ENCODE results near the gene TRAPPC12. TPM values are rescaled to one million over a fixed set of nuclear protein-coding genes. Genes with fewer than 3 reads are reported as not detected.

Gene TRAPPC12
- total RNA-seq, 1 experiment from 2014 or later = 72.8 TPM

GRCh38 chr2:3386448-3386958 lies 7.0 kb downstream of the TRAPPC12 start:
- DNase-seq (ENCODE audit: low spot score) = no peak
- ChIA-PET POLR2A (no interaction called here), CTCF (interaction anchor here (1.4 kb wide), 1 partner anchor 37 kb away, joined by 4 read pairs; no protein-coding TSS in a partner anchor)
- no peaks in the 10 kb centered on the region for H3K9me3 Mint-ChIP-seq
- H3K4me3 Mint-ChIP-seq = no peak overlapping the region
- no peaks in the 10 kb centered on the region for H3K4me1 Mint-ChIP-seq
- peaks cover 25% of the 10 kb centered on the region for H3K36me3 Mint-ChIP-seq
- no peak overlapping the region; the same call in 1 of the 2 replicates for H3K27ac Mint-ChIP-seq
- ATAC-seq = no peak
- no peaks in the 10 kb centered on the region for H3K27me3 Mint-ChIP-seq (ENCODE audit: low read depth)
- TF ChIP-seq ZNF263 (CRISPR knock-in tag; IDR thresholded peaks at IDR 0.05; ENCODE audit: low read depth) = no peak
- TF ChIP-seq, protein P1, sequence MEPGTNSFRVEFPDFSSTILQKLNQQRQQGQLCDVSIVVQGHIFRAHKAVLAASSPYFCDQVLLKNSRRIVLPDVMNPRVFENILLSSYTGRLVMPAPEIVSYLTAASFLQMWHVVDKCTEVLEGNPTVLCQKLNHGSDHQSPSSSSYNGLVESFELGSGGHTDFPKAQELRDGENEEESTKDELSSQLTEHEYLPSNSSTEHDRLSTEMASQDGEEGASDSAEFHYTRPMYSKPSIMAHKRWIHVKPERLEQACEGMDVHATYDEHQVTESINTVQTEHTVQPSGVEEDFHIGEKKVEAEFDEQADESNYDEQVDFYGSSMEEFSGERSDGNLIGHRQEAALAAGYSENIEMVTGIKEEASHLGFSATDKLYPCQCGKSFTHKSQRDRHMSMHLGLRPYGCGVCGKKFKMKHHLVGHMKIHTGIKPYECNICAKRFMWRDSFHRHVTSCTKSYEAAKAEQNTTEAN (CRISPR knock-in tag; IDR thresholded peaks at IDR 0.05) = no peak
- no peak for TF ChIP-seq ZNF121 (CRISPR knock-in tag; IDR thresholded peaks at IDR 0.05)
- no peak for TF ChIP-seq HMGA2 (CRISPR knock-in tag; IDR thresholded peaks at IDR 0.05)
- no peak for TF ChIP-seq NR2C2 (CRISPR knock-in tag; IDR thresholded peaks at IDR 0.05)
- TF ChIP-seq HMGXB4 (CRISPR knock-in tag; IDR thresholded peaks at IDR 0.05) = no peak
- TF ChIP-seq ZNF281 (CRISPR knock-in tag; IDR thresholded peaks at IDR 0.05) = no peak
- TF ChIP-seq FOXP1 (CRISPR knock-in tag; IDR thresholded peaks at IDR 0.05; ENCODE audit: borderline replicate concordance) = no peak
- TF ChIP-seq TCF7 (CRISPR knock-in tag; IDR thresholded peaks at IDR 0.05; ENCODE audit: low read depth) = no peak
- no peak for TF ChIP-seq ESRRA (CRISPR knock-in tag; IDR thresholded peaks at IDR 0.05; ENCODE audit: borderline replicate concordance)
- TF ChIP-seq, protein P2, sequence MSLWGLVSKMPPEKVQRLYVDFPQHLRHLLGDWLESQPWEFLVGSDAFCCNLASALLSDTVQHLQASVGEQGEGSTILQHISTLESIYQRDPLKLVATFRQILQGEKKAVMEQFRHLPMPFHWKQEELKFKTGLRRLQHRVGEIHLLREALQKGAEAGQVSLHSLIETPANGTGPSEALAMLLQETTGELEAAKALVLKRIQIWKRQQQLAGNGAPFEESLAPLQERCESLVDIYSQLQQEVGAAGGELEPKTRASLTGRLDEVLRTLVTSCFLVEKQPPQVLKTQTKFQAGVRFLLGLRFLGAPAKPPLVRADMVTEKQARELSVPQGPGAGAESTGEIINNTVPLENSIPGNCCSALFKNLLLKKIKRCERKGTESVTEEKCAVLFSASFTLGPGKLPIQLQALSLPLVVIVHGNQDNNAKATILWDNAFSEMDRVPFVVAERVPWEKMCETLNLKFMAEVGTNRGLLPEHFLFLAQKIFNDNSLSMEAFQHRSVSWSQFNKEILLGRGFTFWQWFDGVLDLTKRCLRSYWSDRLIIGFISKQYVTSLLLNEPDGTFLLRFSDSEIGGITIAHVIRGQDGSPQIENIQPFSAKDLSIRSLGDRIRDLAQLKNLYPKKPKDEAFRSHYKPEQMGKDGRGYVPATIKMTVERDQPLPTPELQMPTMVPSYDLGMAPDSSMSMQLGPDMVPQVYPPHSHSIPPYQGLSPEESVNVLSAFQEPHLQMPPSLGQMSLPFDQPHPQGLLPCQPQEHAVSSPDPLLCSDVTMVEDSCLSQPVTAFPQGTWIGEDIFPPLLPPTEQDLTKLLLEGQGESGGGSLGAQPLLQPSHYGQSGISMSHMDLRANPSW (CRISPR knock-in tag; conservative IDR thresholded peaks at IDR 0.05; ENCODE audit: low read depth) = no peak
- no peak for TF ChIP-seq ZNF671 (CRISPR knock-in tag; IDR thresholded peaks at IDR 0.05)
- no peak for TF ChIP-seq NFYB (CRISPR knock-in tag; conservative IDR thresholded peaks at IDR 0.05; ENCODE audit: low read depth)
- TF ChIP-seq, protein P3, sequence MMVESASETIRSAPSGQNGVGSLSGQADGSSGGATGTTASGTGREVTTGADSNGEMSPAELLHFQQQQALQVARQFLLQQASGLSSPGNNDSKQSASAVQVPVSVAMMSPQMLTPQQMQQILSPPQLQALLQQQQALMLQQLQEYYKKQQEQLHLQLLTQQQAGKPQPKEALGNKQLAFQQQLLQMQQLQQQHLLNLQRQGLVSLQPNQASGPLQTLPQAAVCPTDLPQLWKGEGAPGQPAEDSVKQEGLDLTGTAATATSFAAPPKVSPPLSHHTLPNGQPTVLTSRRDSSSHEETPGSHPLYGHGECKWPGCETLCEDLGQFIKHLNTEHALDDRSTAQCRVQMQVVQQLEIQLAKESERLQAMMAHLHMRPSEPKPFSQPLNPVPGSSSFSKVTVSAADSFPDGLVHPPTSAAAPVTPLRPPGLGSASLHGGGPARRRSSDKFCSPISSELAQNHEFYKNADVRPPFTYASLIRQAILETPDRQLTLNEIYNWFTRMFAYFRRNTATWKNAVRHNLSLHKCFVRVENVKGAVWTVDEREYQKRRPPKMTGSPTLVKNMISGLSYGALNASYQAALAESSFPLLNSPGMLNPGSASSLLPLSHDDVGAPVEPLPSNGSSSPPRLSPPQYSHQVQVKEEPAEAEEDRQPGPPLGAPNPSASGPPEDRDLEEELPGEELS (CRISPR knock-in tag; IDR thresholded peaks at IDR 0.05) = no peak
- no peak for TF ChIP-seq NFE2L1 (CRISPR knock-in tag; IDR thresholded peaks at IDR 0.05)
- TF ChIP-seq ZBTB21 (CRISPR knock-in tag; IDR thresholded peaks at IDR 0.05; ENCODE audit: borderline replicate concordance) = no peak
- no peak for TF ChIP-seq NFATC4 (CRISPR knock-in tag; IDR thresholded peaks at IDR 0.05)
